ENCODE results near the gene TEX53. TPM values are rescaled to one million over a fixed set of nuclear protein-coding genes. Genes with fewer than 3 reads are reported as not detected.

The TEX53 gene
- total RNA-seq, 1 experiment from 2014 or later = not detected

DNA sequence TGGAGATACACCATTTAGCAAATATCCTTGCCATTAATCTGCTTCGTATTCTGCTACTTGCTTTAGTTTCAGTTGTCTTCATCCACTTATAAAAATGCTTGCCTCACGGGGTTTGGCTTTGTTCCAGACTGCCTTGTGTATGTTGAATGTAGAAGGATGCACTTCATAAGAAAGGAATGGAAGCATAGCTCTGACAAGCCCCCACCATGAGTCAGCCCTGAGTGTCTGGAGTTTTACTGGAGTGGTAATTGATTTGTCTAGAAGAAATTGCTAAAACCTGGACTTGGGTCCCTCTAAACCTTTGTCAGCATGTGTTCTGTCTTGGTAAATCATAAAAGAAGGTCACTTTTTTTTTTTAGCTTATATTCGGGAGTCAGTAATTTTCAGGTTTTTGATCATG, 19.8 kb upstream of the TEX53 start:
- H3K9ac ChIP-seq (ENCODE audit: low read length) = no peak overlapping the region
- H2AFZ ChIP-seq (ENCODE audit: low read depth, low read length, poor library complexity, severe bottlenecking) = no peak overlapping the region
- peaks cover 13 to 31% of the 10 kb centered on the region in 2 experiments; a peak in 3 of 4 replicates for H3K4me1 ChIP-seq (ENCODE audit: control insufficient read depth in 1 of 2, insufficient read depth in 2 of 2, low read length in 2 of 2)
- no TSS peak for BruUV-seq (replicated peaks)
- no peaks in the 10 kb centered on the region for H3K9me2 ChIP-seq (ENCODE audit: insufficient read depth)
- no peaks in the 10 kb centered on the region for H3K9me3 ChIP-seq (ENCODE audit: control insufficient read depth in 1 of 2, insufficient read depth in 1 of 2, low read depth in 1 of 2, low read length in 2 of 2)
- H3K27ac ChIP-seq (ENCODE audit: low read depth, low read length) = no peak overlapping the region
- peak; percentile 61 for DNase-seq (ENCODE audit: low read depth, low spot score)
- ChIA-PET POLR2A (no interaction called here), RAD21 (ENCODE audit: low non-redundant PET in 1 of 2, low total read pairs in 2 of 2, uncharacterized antibody in 2 of 2, unreplicated experiment in 2 of 2) (no interaction called here), CTCF (interaction anchor here (0.8 to 7.8 kb wide), 3 partner anchors 24 to 272 kb away, joined by 4 to 132 read pairs (median 4); no protein-coding TSS in a partner anchor)
- no peaks in the 10 kb centered on the region for H3K27me3 ChIP-seq (ENCODE audit: insufficient read depth, low read length)
- H3K4me3 ChIP-seq (replicated peaks in 1 of 2; ENCODE audit: low read depth in 1 of 2, low read length in 2 of 2) = 0 out of 4 replicates have a peak overlapping the region, but pooled peaks of 1 of the 2 experiments have one; percentile 7
- H4K20me1 ChIP-seq (ENCODE audit: insufficient read depth) = no peaks in the 10 kb centered on the region
- intact Hi-C loops (cut with micrococcal nuclease) = no loop called here
- H3K79me2 ChIP-seq (ENCODE audit: insufficient read depth, low read length) = no peaks in the 10 kb centered on the region
- peak overlapping the region; percentile 59 for H3K4me2 ChIP-seq (ENCODE audit: low read length)
- TF ChIP-seq TCF7L2 (IDR thresholded peaks at IDR 0.05; ENCODE audit: borderline replicate concordance, extremely low read depth, insufficient read depth, insufficient read length) (no peak), FOSL1 (IDR thresholded peaks at IDR 0.05; ENCODE audit: low read depth) (peak; percentile 67), SP1 (IDR thresholded peaks at IDR 0.05; ENCODE audit: low read depth) (peak; percentile 49), ELF1 (IDR thresholded peaks at IDR 0.05; ENCODE audit: borderline replicate concordance, low read depth) (no peak), JUND (IDR thresholded peaks at IDR 0.05) (peak; percentile 56; the same call in 1 of the 2 replicates)
- TF ChIP-seq, protein P1, sequence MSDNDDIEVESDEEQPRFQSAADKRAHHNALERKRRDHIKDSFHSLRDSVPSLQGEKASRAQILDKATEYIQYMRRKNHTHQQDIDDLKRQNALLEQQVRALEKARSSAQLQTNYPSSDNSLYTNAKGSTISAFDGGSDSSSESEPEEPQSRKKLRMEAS (IDR thresholded peaks at IDR 0.05) = peak; percentile 38; the same call in 1 of the 2 replicates
- peak; percentile 35; the same call in 1 of the 2 replicates for ATAC-seq
- H3K36me3 ChIP-seq (ENCODE audit: control insufficient read depth in 1 of 2, insufficient read depth in 2 of 2, low read length in 2 of 2) = no peaks in the 10 kb centered on the region

DNA sequence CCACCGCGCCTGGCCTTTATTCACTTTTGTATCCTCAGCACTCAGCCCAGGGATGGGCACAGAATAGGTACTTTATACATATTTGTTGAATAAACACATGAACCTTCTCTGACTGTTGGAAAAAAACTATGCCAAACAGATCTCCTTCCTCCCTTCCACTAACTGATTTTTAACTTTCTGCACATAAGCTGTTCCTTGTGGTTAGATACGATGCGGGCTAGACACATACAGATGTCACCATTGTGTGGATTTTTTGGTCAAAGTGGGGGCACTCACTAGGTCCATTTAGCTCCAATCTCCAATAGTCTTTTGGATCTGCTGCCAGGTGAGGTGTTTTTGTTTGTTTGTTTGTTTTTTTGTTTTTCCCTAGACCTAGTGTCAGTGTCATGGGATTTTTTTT, 19.3 kb upstream of the TEX53 start:
- H3K27me3 ChIP-seq (ENCODE audit: insufficient read depth, low read length) = no peaks in the 10 kb centered on the region
- peak overlapping the region; percentile 59 for H3K4me2 ChIP-seq (ENCODE audit: low read length)
- H4K20me1 ChIP-seq (ENCODE audit: insufficient read depth) = no peaks in the 10 kb centered on the region
- RAD21 ChIA-PET (ENCODE audit: low non-redundant PET in 1 of 2, low total read pairs in 2 of 2, uncharacterized antibody in 2 of 2, unreplicated experiment in 2 of 2) = no interaction called here
- H3K9me2 ChIP-seq (ENCODE audit: insufficient read depth) = no peaks in the 10 kb centered on the region
- ATAC-seq (no peak), DNase-seq (ENCODE audit: low read depth, low spot score) (no peak)
- H3K27ac ChIP-seq (ENCODE audit: low read depth, low read length) = no peak overlapping the region
- no peak overlapping the region for H3K4me3 ChIP-seq (replicated peaks in 1 of 2; ENCODE audit: low read depth in 1 of 2, low read length in 2 of 2)
- H3K9me3 ChIP-seq (ENCODE audit: control insufficient read depth in 1 of 2, insufficient read depth in 1 of 2, low read depth in 1 of 2, low read length in 2 of 2) = no peaks in the 10 kb centered on the region
- no TSS peak for BruUV-seq (replicated peaks)
- H3K4me1 ChIP-seq (ENCODE audit: control insufficient read depth in 1 of 2, insufficient read depth in 2 of 2, low read length in 2 of 2) = peaks cover 13 to 30% of the 10 kb centered on the region in 2 experiments; a peak in 3 of 4 replicates
- CTCF ChIA-PET = interaction anchor here (0.8 to 7.8 kb wide), 3 partner anchors 23 to 271 kb away, joined by 4 to 132 read pairs (median 4); no protein-coding TSS in a partner anchor
- POLR2A ChIA-PET = no interaction called here
- no peak overlapping the region for H2AFZ ChIP-seq (ENCODE audit: low read depth, low read length, poor library complexity, severe bottlenecking)
- intact Hi-C loops (cut with micrococcal nuclease) = no loop called here
- H3K36me3 ChIP-seq (ENCODE audit: control insufficient read depth in 1 of 2, insufficient read depth in 2 of 2, low read length in 2 of 2) = no peaks in the 10 kb centered on the region
- no peak overlapping the region for H3K9ac ChIP-seq (ENCODE audit: low read length)
- no peaks in the 10 kb centered on the region for H3K79me2 ChIP-seq (ENCODE audit: insufficient read depth, low read length)
- TF ChIP-seq, protein P2, sequence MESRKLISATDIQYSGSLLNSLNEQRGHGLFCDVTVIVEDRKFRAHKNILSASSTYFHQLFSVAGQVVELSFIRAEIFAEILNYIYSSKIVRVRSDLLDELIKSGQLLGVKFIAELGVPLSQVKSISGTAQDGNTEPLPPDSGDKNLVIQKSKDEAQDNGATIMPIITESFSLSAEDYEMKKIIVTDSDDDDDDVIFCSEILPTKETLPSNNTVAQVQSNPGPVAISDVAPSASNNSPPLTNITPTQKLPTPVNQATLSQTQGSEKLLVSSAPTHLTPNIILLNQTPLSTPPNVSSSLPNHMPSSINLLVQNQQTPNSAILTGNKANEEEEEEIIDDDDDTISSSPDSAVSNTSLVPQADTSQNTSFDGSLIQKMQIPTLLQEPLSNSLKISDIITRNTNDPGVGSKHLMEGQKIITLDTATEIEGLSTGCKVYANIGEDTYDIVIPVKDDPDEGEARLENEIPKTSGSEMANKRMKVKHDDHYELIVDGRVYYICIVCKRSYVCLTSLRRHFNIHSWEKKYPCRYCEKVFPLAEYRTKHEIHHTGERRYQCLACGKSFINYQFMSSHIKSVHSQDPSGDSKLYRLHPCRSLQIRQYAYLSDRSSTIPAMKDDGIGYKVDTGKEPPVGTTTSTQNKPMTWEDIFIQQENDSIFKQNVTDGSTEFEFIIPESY (IDR thresholded peaks at IDR 0.05; ENCODE audit: extremely low read depth, insufficient replicate concordance, low read length) = no peak
- no peak for TF ChIP-seq EZH2 (IDR thresholded peaks at IDR 0.05)
- TF ChIP-seq, protein P3, sequence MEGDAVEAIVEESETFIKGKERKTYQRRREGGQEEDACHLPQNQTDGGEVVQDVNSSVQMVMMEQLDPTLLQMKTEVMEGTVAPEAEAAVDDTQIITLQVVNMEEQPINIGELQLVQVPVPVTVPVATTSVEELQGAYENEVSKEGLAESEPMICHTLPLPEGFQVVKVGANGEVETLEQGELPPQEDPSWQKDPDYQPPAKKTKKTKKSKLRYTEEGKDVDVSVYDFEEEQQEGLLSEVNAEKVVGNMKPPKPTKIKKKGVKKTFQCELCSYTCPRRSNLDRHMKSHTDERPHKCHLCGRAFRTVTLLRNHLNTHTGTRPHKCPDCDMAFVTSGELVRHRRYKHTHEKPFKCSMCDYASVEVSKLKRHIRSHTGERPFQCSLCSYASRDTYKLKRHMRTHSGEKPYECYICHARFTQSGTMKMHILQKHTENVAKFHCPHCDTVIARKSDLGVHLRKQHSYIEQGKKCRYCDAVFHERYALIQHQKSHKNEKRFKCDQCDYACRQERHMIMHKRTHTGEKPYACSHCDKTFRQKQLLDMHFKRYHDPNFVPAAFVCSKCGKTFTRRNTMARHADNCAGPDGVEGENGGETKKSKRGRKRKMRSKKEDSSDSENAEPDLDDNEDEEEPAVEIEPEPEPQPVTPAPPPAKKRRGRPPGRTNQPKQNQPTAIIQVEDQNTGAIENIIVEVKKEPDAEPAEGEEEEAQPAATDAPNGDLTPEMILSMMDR (IDR thresholded peaks at IDR 0.05 in 2 of 3, conservative IDR thresholded peaks at IDR 0.05 in 1 of 3; ENCODE audit: borderline replicate concordance in 1 of 3, insufficient read depth in 1 of 3, low read depth in 2 of 3, low read length in 2 of 3) = no peak
- TF ChIP-seq, protein P1 (IDR thresholded peaks at IDR 0.05) = no peak
- TF ChIP-seq YY1 (IDR thresholded peaks at IDR 0.05; ENCODE audit: extremely low read depth, insufficient replicate concordance, low read depth, low read length) = no peak
- no peak for TF ChIP-seq EGR1 (IDR thresholded peaks at IDR 0.05; ENCODE audit: low read depth)
